Hepatocyte (in vitro differentiated cells): ENCODE data around the gene CHST13.

ENCODE experiments used
- EZH2 ChIP-seq: fragments of 200-600 bp; sonication (generic); IDR thresholded peaks from 2 replicates; pipeline ENCODE4 v1.6.1; 2016; ENCODE audit warnings: antibody characterized with exemption, mild to moderate bottlenecking, borderline replicate concordance
- EZH2phosphoT487 ChIP-seq: fragments of 200-600 bp; sonication (generic); IDR thresholded peaks from one replicate; pipeline ENCODE4 v1.6.1; 2018; ENCODE audit warnings: antibody characterized with exemption, mild to moderate bottlenecking, low read depth, moderate library complexity; ENCODE audit not compliant: unreplicated experiment, severe bottlenecking
- TF ChIP-seq, protein P1 (sequence below): fragments of 200-600 bp; sonication (generic); IDR thresholded peaks from 2 replicates; pipeline ENCODE4 v1.5.1; 2016; ENCODE audit warnings: antibody characterized with exemption, mild to moderate bottlenecking; ENCODE audit not compliant: poor library complexity

DNA sequence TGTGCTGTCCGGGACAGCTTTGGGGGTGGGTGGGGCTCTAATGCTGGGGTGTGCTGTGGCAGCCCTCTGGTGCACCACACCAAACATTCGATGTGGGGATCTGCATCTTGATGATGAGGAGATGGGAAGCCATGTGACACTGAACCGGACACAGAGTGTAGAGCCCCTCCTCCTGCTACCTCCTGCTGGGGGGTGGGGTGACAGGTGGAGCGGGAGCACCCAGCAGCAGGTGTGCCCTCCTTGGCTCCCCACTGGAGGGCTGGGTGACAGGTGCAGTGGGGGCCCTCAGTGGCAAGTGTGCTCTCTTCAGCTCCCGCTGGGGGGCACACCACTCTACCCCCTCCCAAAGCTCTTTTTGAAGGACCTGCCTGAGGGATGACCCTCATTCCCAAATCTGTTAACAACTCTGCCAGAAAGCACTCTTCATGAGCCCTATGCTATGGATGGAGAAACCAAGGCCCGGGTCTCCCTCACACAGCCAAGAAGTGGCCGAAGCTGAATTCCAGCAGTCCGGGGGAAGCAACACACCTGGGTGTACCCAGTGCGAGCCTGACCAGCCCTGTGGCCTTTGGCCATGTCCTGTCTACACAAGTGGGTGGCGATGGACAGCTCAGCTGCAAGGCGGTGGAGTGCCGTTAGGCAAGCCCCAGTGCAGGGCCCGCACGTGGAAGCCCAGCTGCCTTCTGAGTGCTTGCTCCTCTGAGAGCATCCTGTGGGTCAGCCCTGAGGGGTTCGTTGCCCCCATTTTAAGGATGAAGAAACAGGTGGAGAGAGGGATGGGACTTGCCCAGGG is 5.8 kb upstream of the CHST13 start:
- TF ChIP-seq, protein P1, sequence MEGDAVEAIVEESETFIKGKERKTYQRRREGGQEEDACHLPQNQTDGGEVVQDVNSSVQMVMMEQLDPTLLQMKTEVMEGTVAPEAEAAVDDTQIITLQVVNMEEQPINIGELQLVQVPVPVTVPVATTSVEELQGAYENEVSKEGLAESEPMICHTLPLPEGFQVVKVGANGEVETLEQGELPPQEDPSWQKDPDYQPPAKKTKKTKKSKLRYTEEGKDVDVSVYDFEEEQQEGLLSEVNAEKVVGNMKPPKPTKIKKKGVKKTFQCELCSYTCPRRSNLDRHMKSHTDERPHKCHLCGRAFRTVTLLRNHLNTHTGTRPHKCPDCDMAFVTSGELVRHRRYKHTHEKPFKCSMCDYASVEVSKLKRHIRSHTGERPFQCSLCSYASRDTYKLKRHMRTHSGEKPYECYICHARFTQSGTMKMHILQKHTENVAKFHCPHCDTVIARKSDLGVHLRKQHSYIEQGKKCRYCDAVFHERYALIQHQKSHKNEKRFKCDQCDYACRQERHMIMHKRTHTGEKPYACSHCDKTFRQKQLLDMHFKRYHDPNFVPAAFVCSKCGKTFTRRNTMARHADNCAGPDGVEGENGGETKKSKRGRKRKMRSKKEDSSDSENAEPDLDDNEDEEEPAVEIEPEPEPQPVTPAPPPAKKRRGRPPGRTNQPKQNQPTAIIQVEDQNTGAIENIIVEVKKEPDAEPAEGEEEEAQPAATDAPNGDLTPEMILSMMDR: no peak
- no peak for TF ChIP-seq EZH2
- TF ChIP-seq EZH2phosphoT487: no peak
